Nephron progenitor cell (in vitro differentiated cells): ENCODE results near the gene NAT10.
"Not testable (repeated sequence)": the region's sequence is repeated elsewhere in the genome, so short reads cannot be mapped to it uniquely, and the experiment has no call there.

Experiments
- DNase-seq: peaks from one replicate; pipeline ENCODE4 v3.0.0; 2021
- H3K27ac Mint-ChIP-seq: 2 replicates; pipeline ENCODE4 v1.8.0; 2021; ENCODE audit warnings: mild to moderate bottlenecking, moderate library complexity, mixed read lengths
- H3K27me3 Mint-ChIP-seq: 2 replicates; pipeline ENCODE4 v1.8.0; 2021; ENCODE audit warnings: mild to moderate bottlenecking, low read depth, mixed read lengths; ENCODE audit not compliant: poor library complexity
- H3K36me3 Mint-ChIP-seq: 2 replicates; pipeline ENCODE4 v1.8.0; 2021; ENCODE audit warnings: low read depth, mixed read lengths
- H3K4me1 Mint-ChIP-seq: 2 replicates; pipeline ENCODE4 v1.8.0; 2021; ENCODE audit warnings: mixed read lengths
- H3K4me3 Mint-ChIP-seq: 2 replicates; pipeline ENCODE4 v1.8.0; 2021; ENCODE audit warnings: mild to moderate bottlenecking, moderate library complexity, mixed read lengths
- H3K9me3 Mint-ChIP-seq: 2 replicates; pipeline ENCODE4 v1.8.0; 2021; ENCODE audit warnings: mild to moderate bottlenecking, moderate library complexity, mixed read lengths
- CTCF ChIP-seq: fragments of 200-600 bp; sonication (generic); IDR thresholded peaks from 2 replicates; pipeline ENCODE4 v1.5.0; 2021; ENCODE audit warnings: antibody characterized with exemption

The NAT10 gene

GRCh38 chr11:34178209-34178821, 72.9 kb downstream of the NAT10 start:
- H3K4me3 Mint-ChIP-seq, result no peak overlapping the region
- TF ChIP-seq CTCF, result no peak
- H3K27me3 Mint-ChIP-seq, result peaks cover 63% of the 10 kb centered on the region
- H3K27ac Mint-ChIP-seq, result no peak overlapping the region
- H3K9me3 Mint-ChIP-seq, result no peaks in the 10 kb centered on the region
- no peak for DNase-seq
- H3K36me3 Mint-ChIP-seq, result no peaks in the 10 kb centered on the region
- peaks cover 15% of the 10 kb centered on the region for H3K4me1 Mint-ChIP-seq

GRCh38 chr11:34179026-34179675, 73.7 kb downstream of the NAT10 start:
- peaks cover 67% of the 10 kb centered on the region for H3K27me3 Mint-ChIP-seq
- no peak overlapping the region for H3K4me3 Mint-ChIP-seq
- DNase-seq, result no peak
- no peak overlapping the region for H3K27ac Mint-ChIP-seq
- no peaks in the 10 kb centered on the region for H3K36me3 Mint-ChIP-seq
- peaks cover 23% of the 10 kb centered on the region for H3K4me1 Mint-ChIP-seq
- H3K9me3 Mint-ChIP-seq, result no peaks in the 10 kb centered on the region
- TF ChIP-seq CTCF, result no peak

DNA sequence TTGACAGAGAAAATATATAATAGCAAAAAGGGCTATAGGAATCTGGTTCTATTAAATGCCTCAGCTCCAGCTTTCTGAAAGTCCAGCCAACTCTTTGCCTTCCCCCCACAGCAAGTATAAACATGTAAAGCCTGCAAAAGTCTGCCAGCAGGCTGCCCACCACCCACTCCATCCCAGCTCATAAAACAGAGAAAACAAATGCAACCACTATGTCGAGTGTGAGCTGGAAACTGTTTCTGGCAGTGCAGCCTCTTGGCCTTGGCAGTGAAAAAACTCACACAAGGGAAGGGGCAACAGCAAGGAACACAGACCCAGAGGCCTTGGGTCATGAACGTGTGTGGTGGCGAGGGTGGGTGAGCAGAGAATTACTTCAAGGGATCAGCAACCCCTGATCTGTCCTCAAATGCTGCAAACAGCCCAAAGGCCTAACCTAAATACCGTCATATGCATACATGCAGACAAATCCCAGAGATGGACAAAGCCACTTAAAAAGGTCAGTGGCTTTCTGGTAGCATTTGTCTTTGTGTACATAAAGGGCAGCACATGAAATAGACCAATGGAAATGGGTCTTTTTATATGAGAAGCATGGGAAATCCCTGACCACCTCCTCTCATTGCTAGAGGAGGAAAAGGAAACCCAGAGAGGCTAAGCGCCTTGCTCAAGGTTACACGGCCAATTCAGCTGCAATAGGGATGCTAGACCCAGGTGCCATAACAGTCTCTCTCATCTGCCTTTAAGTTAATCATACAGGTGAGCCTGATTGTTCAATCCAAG, 74.8 kb downstream of the NAT10 start:
- no peak for DNase-seq
- H3K9me3 Mint-ChIP-seq, result no peaks in the 10 kb centered on the region
- H3K4me3 Mint-ChIP-seq, result no peak overlapping the region
- H3K4me1 Mint-ChIP-seq, result peaks cover 21% of the 10 kb centered on the region
- TF ChIP-seq CTCF, result no peak
- H3K36me3 Mint-ChIP-seq, result no peaks in the 10 kb centered on the region
- peaks cover 68% of the 10 kb centered on the region for H3K27me3 Mint-ChIP-seq
- no peak overlapping the region for H3K27ac Mint-ChIP-seq

- not testable (repeated sequence) for DNase-seq, H3K36me3 Mint-ChIP-seq, H3K4me3 Mint-ChIP-seq, H3K27ac Mint-ChIP-seq, H3K9me3 Mint-ChIP-seq
- Mint-ChIP-seq H3K4me1 (peaks cover 22% of the 10 kb centered on the region), H3K27me3 (peaks cover 68% of the 10 kb centered on the region)
Measured at GRCh38 chr11:34180814-34181165, 75.4 kb downstream of the NAT10 start.

DNA sequence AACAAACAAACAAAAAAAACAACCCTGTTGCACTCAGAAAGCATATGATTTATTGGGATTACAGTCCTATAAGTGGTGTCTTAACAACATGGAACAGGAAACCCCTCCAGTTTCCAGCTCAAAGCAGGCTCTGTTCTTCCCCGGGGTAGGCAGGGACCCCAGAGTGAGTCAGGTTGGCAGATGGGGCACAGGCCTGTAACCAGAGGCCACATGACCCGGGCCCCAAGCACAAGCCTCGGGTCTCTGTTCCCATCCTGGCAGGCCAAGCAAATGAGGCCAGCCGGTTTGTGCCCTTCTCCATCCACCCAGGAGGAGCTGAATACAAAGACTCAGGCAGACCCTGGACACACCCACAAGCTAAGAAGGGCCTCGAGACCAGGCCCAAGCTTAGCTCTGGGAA, 75.8 kb downstream of the NAT10 start:
- Mint-ChIP-seq H3K9me3 (no peaks in the 10 kb centered on the region), H3K36me3 (no peaks in the 10 kb centered on the region), H3K27ac (no peak overlapping the region), H3K27me3 (peaks cover 66% of the 10 kb centered on the region), H3K4me3 (no peak overlapping the region), H3K4me1 (peaks cover 26% of the 10 kb centered on the region)
- TF ChIP-seq CTCF, result no peak
- no peak for DNase-seq

DNA sequence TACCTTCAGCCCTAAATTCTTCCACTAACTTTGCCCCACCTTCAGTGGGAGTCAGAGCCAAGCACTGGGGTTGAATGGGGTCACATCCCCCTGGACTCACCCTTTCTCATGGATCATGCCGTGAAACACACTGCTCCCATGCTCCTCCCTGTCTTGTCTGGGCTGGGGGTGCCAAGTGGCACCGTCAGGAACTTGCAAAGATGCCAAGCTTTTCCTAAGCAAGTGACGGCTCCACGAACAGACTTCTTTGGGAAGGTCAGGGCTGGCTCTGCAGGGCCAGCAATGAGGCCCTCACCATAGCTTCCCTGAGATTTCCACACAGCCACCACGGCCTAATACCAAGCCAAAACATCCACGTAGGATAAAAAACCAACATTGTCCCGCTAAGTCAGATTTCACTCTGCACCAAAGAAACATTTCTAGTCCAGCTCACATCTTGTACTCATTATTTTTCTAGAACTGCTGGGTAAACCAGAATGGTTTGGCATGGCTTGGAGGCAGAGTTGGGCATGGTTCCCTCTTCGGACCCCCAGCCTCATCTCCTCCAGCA, 76.5 kb downstream of the NAT10 start:
- Mint-ChIP-seq H3K27me3 (peaks cover 66% of the 10 kb centered on the region), H3K9me3 (no peaks in the 10 kb centered on the region), H3K36me3 (no peaks in the 10 kb centered on the region), H3K4me3 (no peak overlapping the region), H3K4me1 (peaks cover 30% of the 10 kb centered on the region), H3K27ac (no peak overlapping the region)
- DNase-seq, result no peak
- TF ChIP-seq CTCF, result no peak
